Ovary (tissue), 9 donors: ENCODE data around the gene ZFAND2A. TPM values are rescaled to one million over a fixed set of nuclear protein-coding genes. Genes with fewer than 3 reads are reported as not detected.
A peak's percentile ranks its signal among the peaks of the same experiment; 100 is the strongest.
"Not testable (repeated sequence)": the region's sequence is repeated elsewhere in the genome, so short reads cannot be mapped to it uniquely, and the experiment has no call there.

ENCODE experiments used
- DNase-seq, 5 donors: peaks; one replicate each; pipeline ENCODE4 v3.0.0-alpha.2; 2019 to 2020
- H3K27ac ChIP-seq, 2 donors: fragments of 200-600 bp; one replicate each; pipeline versions ENCODE4 v1.5.1 to v1.8.0; 2019 to 2022
- H3K27me3 ChIP-seq: fragments of 200-600 bp; one replicate; pipeline ENCODE4 v1.8.0; 2022
- H3K36me3 ChIP-seq: fragments of 200-600 bp; sonication (generic); one replicate; pipeline ENCODE4 v1.5.1; 2019
- H3K4me1 ChIP-seq: one replicate; pipeline ENCODE4 v1.8.1; 2013; ENCODE audit warnings: mild to moderate bottlenecking, moderate library complexity; ENCODE audit not compliant: insufficient read depth
- H3K4me3 ChIP-seq: fragments of 200-600 bp; sonication (generic); one replicate; pipeline ENCODE4 v1.5.1; 2017
- H3K9me3 ChIP-seq, 2 donors: fragments of 200-600 bp in 1 of 2; sonication (generic) in 1 of 2; one replicate each; pipeline versions ENCODE4 v1.5.1 to v1.8.1; 2013 to 2019; ENCODE audit warnings: mild to moderate bottlenecking in 1 of 2, moderate library complexity in 1 of 2
- CTCF ChIP-seq, 3 donors: fragments of 450-650 bp in 2 of 3; fragments of 200-600 bp in 1 of 3; IDR thresholded peaks; one replicate each; pipeline versions ENCODE4 v1.5.1 to v1.8.0; 2016 to 2022; ENCODE audit warnings: antibody characterized with exemption in 3 of 3, mild to moderate bottlenecking in 1 of 3
- EP300 ChIP-seq: sonication (generic); formaldehyde crosslinking; IDR thresholded peaks from one replicate; pipeline ENCODE4 v1.6.1; 2017; ENCODE audit warnings: antibody characterized with exemption
- POLR2A ChIP-seq: fragments of 450-650 bp; IDR thresholded peaks from one replicate; pipeline ENCODE4 v1.6.1; 2017; ENCODE audit warnings: antibody characterized with exemption, mild to moderate bottlenecking, moderate library complexity
- WGBS, 3 donors: extraction: QIAGEN DNeasy Blood & Tissue Kit in 1 of 3; methylation state at CpG; one replicate each; pipeline versions ENCODE4 v1.1.5 to v1.1.7; 2013 to 2017; 5-methylcytosine and 5-hydroxymethylcytosine counted together
- intact Hi-C, 4 donors: fragments of 100-400 bp; cut with DNase I; formaldehyde crosslinking; loops; one replicate each; pipeline versions ENCODE4 v1.11.0 to v1.15.1; 2022 to 2023
- polyA plus RNA-seq, 2 donors: library from polyadenylated mRNA; stranded (reverse); fragments of 200-250 nt in 1 of 2; fragments of 350-450 nt in 1 of 2; fragmentation: Illumina TruSeq in 1 of 2; extraction: RNeasy Lipid Tissue Mini Kit (QIAGEN cat#74804) in 1 of 2; gene quantifications; one replicate each; pipeline ENCODE4 v1.2.3, GENCODE V29; 2013 to 2014
- total RNA-seq, 7 donors: library from RNA; depleted of rRNA in 2 of 7; stranded (reverse); fragments of >200 nt in 2 of 7; fragmentation: NEBNext Ultra II Directional in 3 of 7; extraction: Animal tissue kit (Norgen Biotek cat#: 25700) in 3 of 7; gene quantifications; one replicate each; pipeline versions ENCODE4 v1.1.0 to v1.2.4, GENCODE V29; 2016 to 2023
- donor health status: DM: no; HTN: no; CAD: no; lungs with moderate emphysema.
- donor health status: DM: no; HTN: no; CAD: no.
- donor health status: Bipolar disorder and iron deficiency.
- donor health status: DM: yes; HTN: yes; CAD: no.
- donor health status: DM: no; HTN: no; CAD: no.
- donor health status: DM: yes; HTN: yes; CAD: no.

ZFAND2A gene
- total and polyA plus RNA-seq, 9 donors, result 8.1 to 34.9 (median 18.2) TPM

DNA sequence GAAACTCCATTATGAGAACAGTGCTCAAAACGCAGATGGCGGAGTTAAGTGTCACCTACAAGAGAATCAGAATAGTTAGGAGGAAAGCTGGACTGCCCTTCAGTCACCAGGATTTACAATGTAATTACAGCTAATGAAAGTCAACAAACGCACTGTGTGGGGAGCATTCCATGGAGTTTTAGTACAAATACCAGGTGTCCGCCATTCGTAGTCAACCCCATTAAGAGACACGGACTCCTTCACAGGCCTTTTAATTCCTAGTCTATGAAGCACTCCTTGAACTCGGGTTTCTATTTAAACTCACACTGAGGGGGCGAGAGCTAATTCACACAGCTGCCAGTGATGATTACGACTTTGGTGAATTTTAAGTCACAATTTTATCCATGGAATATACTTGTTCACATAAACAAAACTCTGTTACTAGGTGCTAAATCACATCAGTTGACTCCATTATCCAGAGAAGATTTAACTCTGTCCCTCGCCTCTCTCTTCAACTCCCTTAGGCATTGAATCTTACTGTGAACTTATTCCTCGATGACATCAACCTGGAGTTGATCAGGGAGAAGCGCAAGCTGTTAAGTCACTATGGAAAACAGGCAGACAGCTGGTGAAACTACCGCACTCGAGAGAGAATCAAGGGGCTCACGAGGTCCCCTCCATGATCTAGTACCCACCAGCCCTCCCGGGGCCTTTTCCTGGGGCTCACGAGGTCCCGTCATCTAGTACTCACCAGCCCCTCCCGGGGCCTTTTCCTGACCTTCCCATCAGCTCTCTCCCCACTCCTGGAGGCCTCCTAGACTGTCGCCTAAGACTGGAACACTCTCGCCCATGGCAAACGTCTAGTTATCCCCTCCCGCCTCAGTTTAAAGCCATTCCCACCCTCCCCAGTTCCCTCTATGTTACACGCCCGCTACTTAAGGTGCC is 1.5 kb downstream of the ZFAND2A start:
- DNase-seq, result no peak
- Histone ChIP-seq H3K36me3 (no peaks in the 10 kb centered on the region), H3K27ac (no peak overlapping the region), H3K4me1 (peaks cover 10% of the 10 kb centered on the region), H3K9me3 (no peaks in the 10 kb centered on the region), H3K4me3 (peak overlapping the region; percentile 99), H3K27me3 (no peaks in the 10 kb centered on the region)
- TF ChIP-seq POLR2A, result no peak
- TF ChIP-seq CTCF (IDR thresholded peaks at IDR 0.05), result no peak
- TF ChIP-seq EP300, result no peak
- WGBS, 3 donors, result 57 to 67% (median 58%) methylated on average over 25 of the region's 25 CpGs
- intact Hi-C loops, result loop anchor here in 1 of 4 donors (10.0 kb wide), 1 partner anchor 174 kb away; the partner anchor contains the start of gene CYP2W1

DNA sequence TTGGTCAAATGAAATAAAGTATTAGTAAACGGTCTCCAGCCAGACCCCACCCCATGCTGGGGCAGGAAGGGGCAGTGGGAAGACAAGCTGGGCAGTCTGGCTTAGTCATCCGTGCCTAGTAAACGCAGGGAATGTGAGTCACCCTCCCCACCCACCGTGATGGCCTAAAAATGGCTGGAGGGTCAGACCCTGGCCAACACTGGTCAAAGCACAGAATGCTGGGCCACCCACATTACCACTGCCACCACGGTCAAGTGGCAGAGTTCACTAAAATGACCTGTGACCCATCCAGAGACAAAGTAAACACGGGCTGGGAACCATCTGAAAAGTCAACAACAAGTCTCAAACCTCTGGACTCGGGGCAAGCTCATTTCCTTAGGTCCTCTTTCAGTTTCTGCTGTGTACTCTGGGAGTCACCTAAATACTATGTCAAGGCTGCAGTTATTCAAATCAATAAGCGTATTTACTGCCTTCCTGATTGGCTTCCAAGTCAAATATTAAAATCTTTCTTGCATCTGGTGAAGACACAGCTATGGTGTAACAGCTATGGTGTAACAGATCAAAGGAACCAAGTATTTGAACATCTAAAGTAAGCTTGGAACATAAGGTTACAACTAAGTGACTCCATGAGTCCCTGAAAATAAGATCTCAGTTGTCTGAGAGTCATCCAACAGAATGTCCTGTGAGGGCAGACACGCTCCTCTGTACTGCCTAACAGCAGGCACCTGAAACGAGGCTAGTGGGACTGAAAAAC is 3.0 kb downstream of the ZFAND2A start:
- no peaks in the 10 kb centered on the region for H3K36me3 ChIP-seq
- H3K4me3 ChIP-seq, result no peak overlapping the region
- H3K27me3 ChIP-seq, result no peaks in the 10 kb centered on the region
- H3K9me3 ChIP-seq, result no peaks in the 10 kb centered on the region
- intact Hi-C loops, result loop anchor here in 1 of 4 donors (10.0 kb wide), 1 partner anchor 172 kb away; the partner anchor contains the start of gene CYP2W1
- peaks cover 10% of the 10 kb centered on the region for H3K4me1 ChIP-seq
- H3K27ac ChIP-seq, result no peak overlapping the region
- whole genome bisulfite sequencing, 3 donors, result 56 to 60% (median 60%) methylated on average over 10 of the region's 10 CpGs
- TF ChIP-seq POLR2A, result no peak
- TF ChIP-seq EP300, result no peak
- no peak for TF ChIP-seq CTCF (IDR thresholded peaks at IDR 0.05)
- DNase-seq, result no peak

GRCh38 chr7:1155818-1156781 is 3.9 kb downstream of the ZFAND2A start:
- not testable (repeated sequence) for H3K36me3 ChIP-seq, H3K4me3 ChIP-seq, H3K27ac ChIP-seq, H3K9me3 ChIP-seq, DNase-seq, H3K4me1 ChIP-seq, H3K27me3 ChIP-seq
- WGBS, 3 donors, result 83 to 87% (median 83%) methylated on average over 21 to 24 of the region's 33 CpGs
- intact Hi-C loops, result loop anchor here in 1 of 4 donors (10.0 kb wide), 1 partner anchor 171 kb away; the partner anchor contains the start of gene CYP2W1

- TF ChIP-seq EP300, result no peak
- TF ChIP-seq POLR2A, result no peak
- no peak for TF ChIP-seq CTCF (IDR thresholded peaks at IDR 0.05)
- peaks cover 6% of the 10 kb centered on the region for H3K4me1 ChIP-seq
- H3K9me3 ChIP-seq, result no peaks in the 10 kb centered on the region
- no peaks in the 10 kb centered on the region for H3K27me3 ChIP-seq
- WGBS, 3 donors, result 88 to 97% (median 93%) methylated on average over 11 of the region's 11 CpGs
- H3K27ac ChIP-seq, result no peak overlapping the region
- DNase-seq, result no peak
- H3K4me3 ChIP-seq, result no peak overlapping the region
- intact Hi-C loops, result loop anchor here in 1 of 4 donors (10.0 kb wide), 1 partner anchor 169 kb away; the partner anchor contains the start of gene CYP2W1
- no peaks in the 10 kb centered on the region for H3K36me3 ChIP-seq
Measured at GRCh38 chr7:1154172-1154739, 5.7 kb downstream of the ZFAND2A start.
